Activated T-helper 2 cell treated with anti-CD3 and anti-CD28 coated beads, Interferon-gamma antibody, Interleukin-2, Interleukin-4, amounts not matched to agents 10 μg/mL and 5 μg/mL and 100 μg/mL, durations not matched to agents 14 hours and 24 hours and 36 hours (primary cell): ENCODE measurements around the gene PCNX1. TPM values are rescaled to one million over a fixed set of nuclear protein-coding genes. Genes with fewer than 3 reads are reported as not detected.

Source experiments
- DNase-seq: peaks from one replicate; pipeline ENCODE4 v3.0.0; 2021; ENCODE audit warnings: low spot score
- H3K27ac Mint-ChIP-seq: one replicate; pipeline ENCODE4 v1.8.0; 2021; ENCODE audit warnings: mixed read lengths
- H3K27me3 Mint-ChIP-seq: one replicate; pipeline ENCODE4 v1.8.0; 2021; ENCODE audit warnings: low read depth, mixed read lengths
- H3K36me3 Mint-ChIP-seq: one replicate; pipeline ENCODE4 v1.8.0; 2021; ENCODE audit warnings: low read depth, mixed read lengths
- H3K4me1 Mint-ChIP-seq: one replicate; pipeline ENCODE4 v1.8.0; 2021; ENCODE audit warnings: low read depth, mixed read lengths
- H3K4me3 Mint-ChIP-seq: one replicate; pipeline ENCODE4 v1.8.0; 2021; ENCODE audit warnings: low read depth, mild to moderate bottlenecking, moderate library complexity, mixed read lengths
- H3K9me3 Mint-ChIP-seq: one replicate; pipeline ENCODE4 v1.8.0; 2021; ENCODE audit warnings: mixed read lengths
- intact Hi-C: fragments of 100-400 bp; cut with micrococcal nuclease; formaldehyde crosslinking; loops from one replicate; pipeline ENCODE4 v1.15.1; 2023
- total RNA-seq: library from RNA; stranded (reverse); gene quantifications from 2 replicates; pipeline ENCODE4 v1.2.3, GENCODE V29; 2022

The PCNX1 gene
- total RNA-seq, 1 donor from 2014 or later = 54.5 TPM

DNA sequence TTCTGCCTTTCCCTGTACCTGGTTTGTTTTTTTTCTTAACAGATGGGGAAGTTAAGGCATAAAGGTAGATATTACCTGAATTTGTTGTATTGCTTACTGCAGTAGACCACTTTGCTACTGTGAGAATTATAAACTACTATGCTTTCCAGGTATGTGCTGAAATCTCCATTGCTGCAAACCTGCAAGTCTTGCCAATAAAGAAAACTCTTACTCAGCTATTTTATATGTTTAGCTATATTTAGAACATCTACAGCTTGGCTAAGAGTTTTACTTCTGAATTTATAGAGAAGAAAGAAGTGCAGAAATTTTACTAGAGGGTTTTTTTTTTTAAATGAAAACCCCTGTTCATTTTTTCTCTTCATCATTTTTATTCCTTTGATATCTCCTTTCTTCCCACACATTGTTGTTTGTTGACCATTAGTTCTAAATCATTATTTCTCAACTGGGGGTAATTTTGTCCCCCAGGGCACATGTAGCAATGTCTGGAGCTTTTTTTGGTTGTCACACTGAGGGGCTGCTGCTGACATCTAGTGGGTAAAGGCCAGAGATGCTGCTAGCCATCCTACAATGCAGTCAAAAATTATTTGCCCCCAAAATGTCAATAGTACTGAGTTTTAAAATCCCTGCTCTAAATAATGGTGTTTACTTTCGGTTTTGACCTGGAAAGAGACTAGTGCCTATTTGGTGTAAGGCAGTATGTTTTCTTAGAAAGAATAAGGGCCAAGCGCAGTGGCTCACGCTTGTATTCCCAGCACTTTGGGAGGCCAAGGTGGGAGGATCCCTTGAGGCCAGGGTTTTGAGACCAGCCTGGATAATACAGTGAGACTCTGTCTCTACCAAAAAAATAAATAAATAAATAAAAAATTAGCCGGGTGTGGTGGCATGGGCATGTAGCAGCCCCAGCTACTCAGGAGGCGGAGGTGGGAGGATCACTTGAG, 48.6 kb downstream of the PCNX1 start:
- no peak for DNase-seq
- Mint-ChIP-seq H3K4me3 (no peak overlapping the region), H3K4me1 (peaks cover 30% of the 10 kb centered on the region), H3K27me3 (no peaks in the 10 kb centered on the region), H3K36me3 (peaks cover 47% of the 10 kb centered on the region), H3K27ac (no peak overlapping the region), H3K9me3 (no peaks in the 10 kb centered on the region)
- intact Hi-C loops = loop anchor here (1.0 to 5.0 kb wide), 4 partner anchors 35 to 139 kb away; no protein-coding TSS in a partner anchor

DNA sequence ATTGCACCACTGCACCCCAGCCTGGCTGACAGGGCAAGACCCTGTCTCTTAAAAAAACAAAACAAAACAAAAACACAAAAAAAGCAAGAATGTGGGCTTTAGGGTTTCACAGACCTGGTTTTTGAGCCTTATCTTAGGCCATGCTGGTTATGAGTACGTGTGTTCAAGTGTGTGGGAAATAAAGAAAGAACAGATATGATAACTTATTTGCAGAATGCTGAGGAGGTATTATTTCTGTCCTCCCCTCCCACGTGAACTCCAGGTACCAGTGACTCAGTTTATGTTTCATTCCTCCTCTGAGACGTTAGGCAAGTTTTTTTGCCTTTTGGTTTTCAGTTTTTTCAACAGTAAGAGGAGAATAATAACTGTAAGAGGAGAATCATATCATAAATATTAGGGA, 49.3 kb downstream of the PCNX1 start:
- no peaks in the 10 kb centered on the region for H3K27me3 Mint-ChIP-seq
- peaks cover 44% of the 10 kb centered on the region for H3K36me3 Mint-ChIP-seq
- no peak overlapping the region for H3K27ac Mint-ChIP-seq
- DNase-seq = no peak
- intact Hi-C loops = loop anchor here (1.0 to 5.0 kb wide), 3 partner anchors 47 to 139 kb away; no protein-coding TSS in a partner anchor
- H3K4me1 Mint-ChIP-seq = peaks cover 30% of the 10 kb centered on the region
- no peaks in the 10 kb centered on the region for H3K9me3 Mint-ChIP-seq
- no peak overlapping the region for H3K4me3 Mint-ChIP-seq

DNA sequence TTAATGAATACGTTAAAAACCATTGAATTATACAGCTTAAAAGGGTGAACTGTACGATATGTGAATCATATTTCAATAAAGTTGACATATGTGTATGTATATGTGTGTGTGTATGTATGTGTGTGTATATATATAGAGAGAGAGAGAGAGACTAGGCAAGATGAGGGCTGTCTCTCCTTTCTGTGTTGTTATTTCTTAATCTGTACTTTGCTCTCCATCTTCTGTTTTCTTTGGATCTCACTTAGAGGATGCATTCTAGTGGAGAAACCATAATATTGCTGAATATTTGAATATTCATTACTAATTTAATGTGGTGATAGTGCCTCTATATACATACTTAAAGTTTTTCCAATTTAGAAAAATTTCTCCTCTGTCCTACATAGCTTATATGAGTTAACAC, 50.5 kb downstream of the PCNX1 start:
- no peaks in the 10 kb centered on the region for H3K27me3 Mint-ChIP-seq

DNA sequence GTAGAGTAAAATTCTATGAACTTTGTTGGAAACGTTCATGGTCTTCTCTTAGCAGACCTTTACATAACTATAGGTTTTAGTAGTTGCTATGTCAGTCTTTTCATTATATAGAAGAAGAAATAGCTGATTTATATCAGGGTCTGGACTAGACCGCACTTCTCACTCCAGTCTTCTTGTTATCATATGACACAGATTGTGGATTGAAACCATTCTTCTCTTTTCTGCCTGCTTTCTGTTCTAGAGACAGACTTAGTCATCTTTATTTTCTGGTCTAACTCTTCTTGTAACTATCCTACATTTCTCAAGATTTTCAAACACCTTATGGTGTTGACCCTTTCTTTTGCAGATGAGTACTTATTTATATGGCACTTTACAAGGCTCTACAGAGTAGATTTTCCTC, 55.7 kb downstream of the PCNX1 start:
- Mint-ChIP-seq H3K9me3 (no peaks in the 10 kb centered on the region), H3K36me3 (peaks cover 43% of the 10 kb centered on the region), H3K27me3 (no peaks in the 10 kb centered on the region), H3K27ac (no peak overlapping the region), H3K4me3 (no peak overlapping the region), H3K4me1 (peaks cover 5% of the 10 kb centered on the region)
- DNase-seq = no peak
- intact Hi-C loops = no loop called here

More for the DNA sequence above, 50.5 kb downstream of the PCNX1 start:
- no peak overlapping the region for H3K4me3 Mint-ChIP-seq
- peaks cover 45% of the 10 kb centered on the region for H3K36me3 Mint-ChIP-seq
- peaks cover 25% of the 10 kb centered on the region for H3K4me1 Mint-ChIP-seq
- H3K27ac Mint-ChIP-seq = no peak overlapping the region
- no peak for DNase-seq
- intact Hi-C loops = loop anchor here (2.0 to 5.0 kb wide), 2 partner anchors 73 to 140 kb away; no protein-coding TSS in a partner anchor
- H3K9me3 Mint-ChIP-seq = no peaks in the 10 kb centered on the region

DNA sequence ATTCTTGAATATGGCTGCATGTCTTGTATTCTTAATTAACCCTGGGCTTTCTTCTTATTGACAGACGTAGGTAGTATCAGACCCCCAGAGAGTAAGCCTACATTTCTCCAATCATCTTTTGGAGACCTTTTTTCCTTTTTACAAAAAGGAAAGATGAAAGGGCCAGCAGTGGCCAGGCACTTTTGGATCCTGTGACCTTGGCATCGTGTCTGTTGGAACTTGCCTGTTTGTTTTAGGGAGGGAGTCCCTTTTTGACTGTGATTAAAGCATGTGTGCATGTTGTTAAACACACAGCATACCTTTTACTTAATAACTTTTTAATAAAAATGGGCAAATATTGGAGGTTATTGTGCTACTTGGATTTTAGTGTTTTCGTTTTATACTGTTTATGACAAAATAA, 57.2 kb downstream of the PCNX1 start:
- H3K27me3 Mint-ChIP-seq = no peaks in the 10 kb centered on the region
- no peak overlapping the region for H3K27ac Mint-ChIP-seq
- no peak for DNase-seq
- peaks cover 9% of the 10 kb centered on the region for H3K4me1 Mint-ChIP-seq
- peaks cover 47% of the 10 kb centered on the region for H3K36me3 Mint-ChIP-seq
- H3K4me3 Mint-ChIP-seq = no peak overlapping the region
- intact Hi-C loops = no loop called here
- no peaks in the 10 kb centered on the region for H3K9me3 Mint-ChIP-seq

DNA sequence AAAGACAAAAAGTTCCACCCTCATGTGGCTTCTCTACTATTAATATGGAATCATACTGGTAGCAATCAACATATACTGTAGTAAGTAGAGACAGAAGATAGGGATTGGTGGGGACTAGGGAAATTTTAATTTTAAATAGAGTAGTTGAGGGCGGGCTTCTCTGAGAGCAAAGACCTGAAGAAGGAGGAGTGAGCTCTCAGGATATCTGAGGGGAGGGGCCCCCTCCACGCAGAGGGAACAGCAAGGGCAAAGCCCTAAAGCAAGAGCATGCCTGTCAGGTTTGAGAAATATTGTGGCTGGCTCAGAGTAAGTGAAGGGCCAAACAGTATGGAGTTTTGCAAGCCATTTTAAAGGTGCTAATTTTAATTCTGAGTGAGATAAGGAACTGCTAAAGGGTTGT, 64.3 kb downstream of the PCNX1 start:
- Mint-ChIP-seq H3K9me3 (no peaks in the 10 kb centered on the region), H3K27ac (no peak overlapping the region), H3K4me1 (peaks cover 21% of the 10 kb centered on the region), H3K27me3 (no peaks in the 10 kb centered on the region), H3K4me3 (no peak overlapping the region), H3K36me3 (peaks cover 40% of the 10 kb centered on the region)
- DNase-seq = no peak
- intact Hi-C loops = loop anchor here (5.0 to 10.0 kb wide), 2 partner anchors 64 to 367 kb away; partner anchors contain the start of genes MED6 and PCNX1

DNA sequence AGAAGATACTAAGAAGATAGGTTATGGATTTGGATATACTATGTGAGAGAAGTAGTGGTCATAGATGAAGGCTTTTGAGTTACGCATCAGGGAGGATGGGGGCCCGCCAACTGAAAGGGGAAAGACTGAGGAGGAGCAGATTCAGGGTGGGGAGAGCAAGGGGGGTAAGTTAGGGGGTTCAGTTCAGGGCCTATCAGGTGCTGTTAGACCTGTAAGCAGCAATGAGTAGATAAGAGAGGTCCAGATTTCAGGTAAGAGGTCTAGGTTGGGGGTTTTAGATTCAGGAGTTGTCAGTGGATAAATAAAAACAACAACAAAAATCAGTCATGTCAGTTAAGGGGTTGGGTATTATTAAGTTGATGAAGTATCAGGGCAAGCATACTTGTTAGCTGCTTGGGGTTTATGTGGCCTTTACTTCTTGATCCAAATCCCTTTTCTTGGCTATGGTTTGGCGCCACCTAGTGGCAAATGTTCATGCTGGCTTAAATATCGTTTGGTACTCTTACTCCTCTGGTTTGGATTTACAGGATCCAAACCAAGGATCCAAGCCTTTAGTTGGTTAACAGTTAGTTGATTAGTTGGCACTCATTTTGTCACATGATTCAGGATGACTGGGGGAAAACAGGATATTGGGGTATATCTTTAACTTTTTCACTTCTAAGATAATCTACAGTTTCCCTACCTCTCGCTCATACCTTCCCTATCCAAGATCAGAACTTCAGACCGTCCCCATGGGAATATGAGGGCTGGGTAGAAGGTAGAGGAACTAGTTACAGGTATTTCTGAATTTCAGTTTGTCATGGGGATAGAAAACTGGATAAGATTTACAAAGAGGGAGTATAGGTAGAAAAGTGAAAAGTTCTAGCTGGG, 65.1 kb downstream of the PCNX1 start:
- no peaks in the 10 kb centered on the region for H3K9me3 Mint-ChIP-seq
- peak; percentile 67 for DNase-seq
- peaks cover 48% of the 10 kb centered on the region for H3K36me3 Mint-ChIP-seq
- H3K27me3 Mint-ChIP-seq = no peaks in the 10 kb centered on the region
- intact Hi-C loops = loop anchor here (1.0 to 10.0 kb wide), 4 partner anchors 65 to 368 kb away; partner anchors contain the start of genes MED6 and PCNX1
- H3K4me1 Mint-ChIP-seq = peaks cover 21% of the 10 kb centered on the region
- no peak overlapping the region for H3K4me3 Mint-ChIP-seq
- H3K27ac Mint-ChIP-seq = peak overlapping the region; percentile 19

DNA sequence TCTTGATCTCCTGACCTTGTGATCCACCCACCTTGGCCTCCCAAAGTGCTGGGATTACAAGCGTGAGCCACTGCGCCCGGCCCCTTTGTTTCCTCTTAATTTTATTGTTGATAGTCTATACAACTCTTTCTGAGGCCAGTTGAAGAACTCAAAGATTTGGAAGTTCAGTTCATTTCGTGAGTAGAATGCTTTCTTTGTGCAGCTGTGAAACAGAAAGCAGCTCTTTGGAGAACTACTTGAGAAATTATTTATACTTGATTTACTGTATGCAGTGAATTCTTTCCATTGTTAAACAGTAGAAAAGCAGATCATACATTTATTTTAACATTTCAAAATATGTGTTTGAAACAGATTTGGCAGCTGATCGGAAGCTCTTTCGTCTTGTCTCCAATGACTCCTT, 69.3 kb downstream of the PCNX1 start:
- Mint-ChIP-seq H3K4me1 (peaks cover 32% of the 10 kb centered on the region), H3K27ac (no peak overlapping the region), H3K9me3 (no peaks in the 10 kb centered on the region), H3K27me3 (no peaks in the 10 kb centered on the region), H3K4me3 (no peak overlapping the region), H3K36me3 (peaks cover 53% of the 10 kb centered on the region)
- no peak for DNase-seq
- intact Hi-C loops = loop anchor here (10.0 kb wide), 1 partner anchor 372 kb away; the partner anchor contains the start of gene MED6

DNA sequence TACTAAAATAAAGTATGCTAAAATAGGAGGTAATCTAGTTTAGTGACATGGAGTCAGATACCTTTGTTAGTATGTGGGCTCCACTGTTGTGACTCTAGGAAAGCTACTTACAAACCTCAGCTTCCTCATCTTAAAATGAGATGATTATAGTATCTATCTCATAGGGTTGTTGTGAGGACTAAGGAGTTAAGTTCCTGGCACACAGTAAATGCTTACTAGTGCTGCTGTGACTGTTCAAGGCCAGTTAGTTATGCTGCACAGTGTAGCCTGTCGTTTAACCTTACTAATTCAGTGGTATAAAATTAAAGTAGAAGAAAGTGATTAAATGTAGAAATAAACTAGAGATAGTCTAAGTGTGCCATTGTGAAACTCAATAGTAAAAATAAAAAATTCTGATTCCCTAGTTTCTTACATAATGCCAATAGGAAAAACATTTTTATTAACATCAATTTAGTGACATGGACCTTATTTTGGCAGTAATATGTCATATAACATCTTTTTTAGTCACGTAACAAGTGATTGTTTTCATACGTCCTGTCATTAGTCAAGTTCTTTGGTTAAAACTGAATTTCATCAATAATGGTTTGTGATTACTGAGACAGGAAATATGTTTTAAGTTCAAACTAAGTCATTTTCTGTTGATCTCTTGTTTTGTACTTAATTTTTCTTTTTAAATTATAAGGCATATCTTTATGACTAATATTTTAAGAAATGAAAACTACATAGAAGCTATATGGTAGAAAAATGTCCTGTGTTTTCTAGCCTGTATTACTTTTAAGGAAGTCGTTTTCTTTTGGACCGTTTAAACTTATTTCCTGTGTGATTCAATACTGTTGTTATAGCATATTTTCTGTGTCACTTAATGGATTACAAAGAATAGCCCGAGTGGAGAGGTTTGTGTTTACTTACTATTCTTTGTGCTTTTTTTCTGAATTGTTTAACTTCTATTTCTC, 74.0 kb downstream of the PCNX1 start:
- H3K4me3 Mint-ChIP-seq = peak overlapping the region; percentile 17

DNA sequence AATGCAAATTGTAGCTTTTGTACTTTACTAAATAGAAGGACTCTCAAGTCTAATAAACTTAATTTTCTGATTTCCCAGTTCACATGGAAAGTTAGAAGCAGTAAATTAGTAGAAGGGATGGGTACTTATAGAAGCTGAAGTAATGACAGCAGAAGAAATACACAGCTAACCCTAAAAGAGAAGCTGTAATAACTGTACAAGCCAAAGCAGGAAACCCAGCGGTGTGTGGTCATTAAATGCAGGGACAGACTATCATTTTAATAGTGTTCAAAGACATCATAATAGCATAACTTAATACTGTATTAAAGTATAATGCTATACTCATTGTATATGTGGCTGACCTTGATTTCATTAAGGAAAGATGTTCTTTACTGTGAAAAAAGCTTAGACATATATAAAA, 74.9 kb downstream of the PCNX1 start:
- peaks cover 34% of the 10 kb centered on the region for H3K4me1 Mint-ChIP-seq
- H3K36me3 Mint-ChIP-seq = peaks cover 38% of the 10 kb centered on the region
- H3K27me3 Mint-ChIP-seq = no peaks in the 10 kb centered on the region
- no peaks in the 10 kb centered on the region for H3K9me3 Mint-ChIP-seq
- no peak overlapping the region for H3K27ac Mint-ChIP-seq
- no peak overlapping the region for H3K4me3 Mint-ChIP-seq
- intact Hi-C loops = no loop called here
- no peak for DNase-seq

More for the DNA sequence above, 74.0 kb downstream of the PCNX1 start:
- no peak for DNase-seq
- H3K27ac Mint-ChIP-seq = peak overlapping the region; percentile 68
- no peaks in the 10 kb centered on the region for H3K9me3 Mint-ChIP-seq
- H3K4me1 Mint-ChIP-seq = peaks cover 31% of the 10 kb centered on the region
- H3K36me3 Mint-ChIP-seq = peaks cover 42% of the 10 kb centered on the region
- intact Hi-C loops = no loop called here
- H3K27me3 Mint-ChIP-seq = no peaks in the 10 kb centered on the region

DNA sequence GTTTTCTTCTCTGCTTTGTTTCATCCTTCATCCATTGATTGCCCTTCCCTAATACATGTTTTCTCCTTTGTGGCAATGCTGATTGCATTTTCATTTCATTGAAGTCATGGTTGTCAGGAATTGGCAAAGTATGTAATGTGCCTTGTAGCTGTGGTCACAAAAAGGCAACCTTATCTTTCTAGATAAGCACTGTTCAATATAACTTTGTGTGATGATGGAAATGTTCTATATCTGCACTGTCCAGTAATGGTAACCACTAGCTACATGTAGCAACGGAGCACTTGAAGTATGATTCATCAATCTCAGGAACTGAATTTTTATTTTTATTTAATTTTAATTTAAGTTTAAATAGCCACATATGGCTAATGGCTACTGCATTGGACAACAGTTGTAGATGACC, 79.8 kb downstream of the PCNX1 start:
- H3K4me1 Mint-ChIP-seq = peaks cover 28% of the 10 kb centered on the region
- no peaks in the 10 kb centered on the region for H3K9me3 Mint-ChIP-seq
- H3K36me3 Mint-ChIP-seq = peaks cover 23% of the 10 kb centered on the region
- no peak for DNase-seq
- no peaks in the 10 kb centered on the region for H3K27me3 Mint-ChIP-seq
- no peak overlapping the region for H3K27ac Mint-ChIP-seq
- intact Hi-C loops = no loop called here
- no peak overlapping the region for H3K4me3 Mint-ChIP-seq

DNA sequence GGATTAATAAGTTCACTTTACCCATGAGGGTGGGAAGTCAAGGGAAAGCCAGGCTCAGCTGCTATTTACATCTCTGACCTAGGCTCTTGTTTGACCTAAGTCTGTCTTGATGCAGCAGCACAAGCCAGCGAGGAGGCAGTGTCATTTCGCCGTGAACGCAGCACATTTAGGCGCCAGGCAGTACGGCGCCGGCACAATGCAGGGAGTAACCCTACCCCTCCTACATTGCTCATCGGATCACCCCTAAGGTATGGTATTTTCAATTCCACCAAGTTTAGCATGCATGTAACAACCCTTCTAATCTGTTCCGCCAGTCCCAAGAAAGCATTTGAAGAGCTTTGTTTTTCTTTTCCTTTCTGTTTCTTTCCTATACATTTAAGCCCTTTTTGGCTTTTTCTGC, 81.2 kb downstream of the PCNX1 start:
- no peak for DNase-seq
- Mint-ChIP-seq H3K27ac (peak overlapping the region; percentile 15), H3K4me1 (peaks cover 20% of the 10 kb centered on the region), H3K36me3 (peaks cover 26% of the 10 kb centered on the region), H3K27me3 (no peaks in the 10 kb centered on the region), H3K4me3 (peak overlapping the region; percentile 53), H3K9me3 (no peaks in the 10 kb centered on the region)
- intact Hi-C loops = no loop called here
